IMR-90 (cell line): Measurements from ENCODE around the gene CAPN10. TPM values are rescaled to one million over a fixed set of nuclear protein-coding genes. Genes with fewer than 3 reads are reported as not detected.

Source experiments
- ATAC-seq: fragments of 200-7000 bp; cut with Tn5 transposase; 2 replicates; pipeline ENCODE4 v1.9.1; 2020; ENCODE audit warnings: low read depth, mild to moderate bottlenecking, moderate library complexity
- BruUV-seq: library from RNA; stranded (reverse); fragments of 400-500 nt; replicated peaks from 2 replicates; lab custom pipeline; 2021; lab: Mats Ljungman, UMichigan
- CTCF ChIA-PET: fragments of 300-600 bp; formaldehyde crosslinking; extraction: SDS; loops from one replicate; lab custom pipeline; 2021; ENCODE audit warnings: antibody characterized with exemption; lab: Yijun Ruan, JAX
- POLR2A ChIA-PET: fragments of 300-600 bp; sonication (Branson Sonifier 250); formaldehyde crosslinking; loops from one replicate; lab custom pipeline; 2022; ENCODE audit warnings: antibody characterized with exemption; ENCODE audit not compliant: unreplicated experiment; lab: Charles Lee
- DNase-seq: peaks from one replicate; pipeline ENCODE4 v3.0.0; 2013
- H2AFZ ChIP-seq: replicated peaks from 2 replicates; pipeline ENCODE3; 2013; ENCODE audit warnings: low read length, mild to moderate bottlenecking; ENCODE audit not compliant: poor library complexity
- H2AK5ac ChIP-seq: 2 replicates; pipeline ENCODE4 v1.6.1; 2013; ENCODE audit warnings: low read depth, low read length, inconsistent platforms
- H2AK9ac ChIP-seq: replicated peaks from 2 replicates; pipeline ENCODE3; 2013; ENCODE audit warnings: mild to moderate bottlenecking, low read depth, low read length, moderate library complexity; ENCODE audit not compliant: poor library complexity
- H2BK120ac ChIP-seq: 2 replicates; pipeline ENCODE4 v1.6.1; 2013; ENCODE audit warnings: low read depth, low read length, inconsistent platforms
- H2BK15ac ChIP-seq: 3 replicates; pipeline ENCODE4 v1.6.1; 2013; ENCODE audit warnings: low read depth, low read length, inconsistent platforms
- H2BK20ac ChIP-seq: 2 replicates; pipeline ENCODE4 v1.6.1; 2013; ENCODE audit warnings: low read depth, mild to moderate bottlenecking, inconsistent platforms, low read length, moderate library complexity
- H2BK5ac ChIP-seq: 2 replicates; pipeline ENCODE4 v1.6.1; 2013; ENCODE audit warnings: mild to moderate bottlenecking, low read depth, low read length, inconsistent platforms; ENCODE audit not compliant: poor library complexity, severe bottlenecking
- H3K14ac ChIP-seq: replicated peaks from 2 replicates; pipeline ENCODE4 v1.6.1; 2013; ENCODE audit warnings: low read depth, low read length, inconsistent platforms
- H3K18ac ChIP-seq: 2 replicates; pipeline ENCODE4 v1.6.1; 2013; ENCODE audit warnings: low read depth, low read length, control low read depth
- H3K23ac ChIP-seq: 2 replicates; pipeline ENCODE4 v1.6.1; 2013; ENCODE audit warnings: low read depth, low read length, inconsistent platforms
- H3K27ac ChIP-seq: 2 replicates; pipeline ENCODE4 v1.5.1; 2013; ENCODE audit warnings: mild to moderate bottlenecking, control low read depth, low read length; ENCODE audit not compliant: insufficient read depth
- H3K27me3 ChIP-seq: 2 replicates; pipeline ENCODE4 v1.6.1; 2013; ENCODE audit warnings: low read length; ENCODE audit not compliant: control insufficient read depth, insufficient read depth
- H3K36me3 ChIP-seq: 2 replicates; pipeline ENCODE4 v1.6.1; 2013; ENCODE audit warnings: low read length, mixed read lengths; ENCODE audit not compliant: control insufficient read depth, insufficient read depth
- H3K4ac ChIP-seq: 2 replicates; pipeline ENCODE4 v1.6.1; 2013; ENCODE audit warnings: low read depth, low read length, inconsistent platforms
- H3K4me1 ChIP-seq: 2 replicates; pipeline ENCODE4 v1.6.1; 2013; ENCODE audit warnings: low read length, mixed read lengths; ENCODE audit not compliant: control insufficient read depth, insufficient read depth
- H3K4me2 ChIP-seq: 2 replicates; pipeline ENCODE4 v1.6.1; 2013; ENCODE audit warnings: low read depth, mild to moderate bottlenecking, control low read depth, low read length, moderate library complexity
- H3K4me3 ChIP-seq: 2 replicates; pipeline ENCODE4 v1.5.1; 2013; ENCODE audit warnings: low read depth, mild to moderate bottlenecking, control low read depth, low read length, moderate library complexity; ENCODE audit not compliant: insufficient read depth
- H3K56ac ChIP-seq: 2 replicates; pipeline ENCODE4 v1.6.1; 2013; ENCODE audit warnings: low read length, inconsistent platforms; ENCODE audit not compliant: insufficient read depth; ENCODE audit errors: extremely low read depth
- H3K79me1 ChIP-seq, 2 experiments: 2 replicates each; pipeline ENCODE4 v1.6.1; 2013; ENCODE audit warnings: low read length in 2 of 2, inconsistent platforms in 1 of 2, low read depth in 1 of 2
- H3K9ac ChIP-seq: 2 replicates; pipeline ENCODE4 v1.6.1; 2013; ENCODE audit warnings: low read depth, low read length, control low read depth
- H3K9me1 ChIP-seq: 2 replicates; pipeline ENCODE4 v1.6.1; 2013; ENCODE audit warnings: low read length, inconsistent platforms; ENCODE audit not compliant: insufficient read depth
- H3K9me3 ChIP-seq: 2 replicates; pipeline ENCODE4 v1.6.1; 2013; ENCODE audit warnings: low read length; ENCODE audit not compliant: control insufficient read depth, insufficient read depth
- H4K20me1 ChIP-seq: 2 replicates; pipeline ENCODE4 v1.6.1; 2013; ENCODE audit warnings: low read length, inconsistent platforms; ENCODE audit not compliant: insufficient read depth
- H4K5ac ChIP-seq: 2 replicates; pipeline ENCODE4 v1.6.1; 2013; ENCODE audit warnings: mild to moderate bottlenecking, low read depth, low read length, control low read depth
- H4K8ac ChIP-seq, 2 experiments: 2 replicates each; pipeline ENCODE4 v1.6.1; 2013; ENCODE audit warnings: low read depth in 2 of 2, low read length in 2 of 2, control low read depth in 1 of 2, inconsistent platforms in 1 of 2
- H4K91ac ChIP-seq: 2 replicates; pipeline ENCODE4 v1.6.1; 2013; ENCODE audit warnings: low read depth, low read length, inconsistent platforms; ENCODE audit not compliant: insufficient read depth
- CTCF ChIP-seq: conservative IDR thresholded peaks from 2 replicates; pipeline ENCODE4 v1.5.1; 2012; ENCODE audit warnings: mild to moderate bottlenecking, low read depth, low read length, improper control_type of control experiment
- FOS ChIP-seq: fragments of 150-350 bp; IDR thresholded peaks from 2 replicates; pipeline ENCODE4 v1.6.1; 2016; ENCODE audit warnings: low read depth, low read length
- MAFK ChIP-seq: IDR thresholded peaks from 2 replicates; pipeline ENCODE4 v1.6.1; 2012; ENCODE audit warnings: low read depth, low read length, improper control_type of control experiment
- SMC3 ChIP-seq: fragments of 150-350 bp; IDR thresholded peaks from 2 replicates; pipeline ENCODE4 v1.6.1; 2016; ENCODE audit warnings: low read depth, mild to moderate bottlenecking, antibody characterized with exemption, low read length, moderate library complexity
- WGBS, 2 experiments: methylation state at CpG; one replicate each; pipeline versions ENCODE4 v1.1.5 to v1.1.7; 2013; ENCODE audit warnings: missing lambda C conversion rate in 2 of 2; ENCODE audit not compliant: insufficient read length in 1 of 2; ENCODE audit errors: extremely low coverage in 2 of 2; 5-methylcytosine and 5-hydroxymethylcytosine counted together
- dilution Hi-C: fragments of 300-500 bp; cut with HindIII; formaldehyde crosslinking; loops from one replicate; pipeline ENCODE4 v1.14.3; 2018; ENCODE audit warnings: low sequenced_read_pairs; ENCODE audit not compliant: unreplicated experiment
- in situ Hi-C: fragments of 300-500 bp; cut with MboI; formaldehyde crosslinking; loops from 3 replicates; pipeline ENCODE4 v1.14.3; 2019; ENCODE audit warnings: low sequenced_read_pairs, inconsistent platforms, mixed read lengths
- intact Hi-C: fragments of 100-400 bp; cut with micrococcal nuclease; formaldehyde crosslinking; loops from 2 replicates; pipeline ENCODE4 v1.10.0; 2022
- polyA plus RNA-seq, 3 experiments: library from polyadenylated mRNA; depleted of rRNA; stranded (reverse); fragments of >200 nt; gene quantifications; 2 replicates each; pipeline ENCODE4 v1.2.3, GENCODE V29; 2012; ENCODE audit warnings: low replicate concordance in 1 of 3
- total RNA-seq: library from RNA; depleted of rRNA; stranded (reverse); fragments of >200 nt; gene quantifications from 2 replicates; pipeline ENCODE4 v1.2.3, GENCODE V29; 2012
- TF ChIP-seq, protein P1 (sequence below): fragments of 150-350 bp; IDR thresholded peaks from 2 replicates; pipeline ENCODE4 v1.6.1; 2016; ENCODE audit warnings: low read depth, mild to moderate bottlenecking, low read length, moderate library complexity, borderline replicate concordance

Gene CAPN10
- total and polyA plus RNA-seq, 2 of the 4 experiments (the other 2 are of a cell fraction): 6.3 to 20.9 TPM

DNA sequence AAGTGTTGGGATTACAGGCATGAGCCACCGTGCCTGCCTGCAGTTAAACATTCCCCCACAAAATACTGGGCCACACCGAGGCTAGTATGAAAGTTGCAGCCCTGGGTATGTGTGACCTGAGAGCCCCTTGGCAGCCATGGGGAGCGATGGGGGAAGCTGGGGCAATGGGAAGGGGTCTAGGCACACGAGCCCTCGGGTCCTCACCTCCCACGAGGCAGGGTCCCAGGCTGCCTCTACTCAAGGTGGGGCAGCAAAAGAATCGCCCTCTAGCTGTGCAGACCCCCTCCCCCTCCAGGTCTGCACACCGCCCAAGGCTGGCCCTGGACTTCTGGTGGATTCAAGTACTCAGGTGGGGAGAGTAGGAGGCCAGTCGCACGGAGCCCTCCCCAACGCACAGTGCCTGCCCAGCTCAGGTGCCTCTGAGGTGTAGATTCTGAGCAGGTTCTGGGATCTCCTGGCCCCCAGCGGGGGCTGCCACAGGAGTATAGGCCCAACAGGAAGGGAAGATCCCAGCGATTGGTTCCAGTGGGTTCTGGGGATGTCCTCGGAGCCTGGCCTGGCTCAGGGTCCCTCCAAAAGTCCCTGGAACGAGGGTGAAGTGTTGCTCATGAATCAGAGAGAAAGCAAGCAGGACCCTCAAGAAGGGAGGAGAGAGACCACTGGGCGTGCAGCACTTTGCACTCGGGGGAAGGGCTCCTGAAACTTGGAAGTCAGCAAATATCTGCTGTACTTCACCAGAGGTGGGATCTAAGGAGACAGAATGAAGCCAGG lies 41.4 kb downstream of the CAPN10 start:
- ChIA-PET CTCF (no interaction called here), POLR2A (no interaction called here)
- no peak overlapping the region for H3K18ac ChIP-seq
- H2AK9ac ChIP-seq: no peak overlapping the region
- no peak overlapping the region for H3K4me3 ChIP-seq
- no peaks in the 10 kb centered on the region for H3K79me1 ChIP-seq
- WGBS, 2 experiments: no CpG with 5 or more reads among the region's 17 CpGs
- no peak overlapping the region for H4K5ac ChIP-seq
- no peak overlapping the region for H2BK20ac ChIP-seq
- H3K9me1 ChIP-seq: no peaks in the 10 kb centered on the region
- no peak overlapping the region for H3K27ac ChIP-seq
- no peaks in the 10 kb centered on the region for H4K20me1 ChIP-seq
- dilution Hi-C loops: no loop called here
- no peak overlapping the region for H2BK120ac ChIP-seq
- no TSS peak for BruUV-seq
- in situ Hi-C loops: no loop called here
- H3K23ac ChIP-seq: no peak overlapping the region
- peaks cover 4% of the 10 kb centered on the region; the same call in 1 of the 2 replicates for H3K9me3 ChIP-seq
- DNase-seq: no peak
- H3K4me1 ChIP-seq: peaks cover 2% of the 10 kb centered on the region; the same call in 1 of the 2 replicates
- no peak overlapping the region for H4K91ac ChIP-seq
- no peak overlapping the region for H2AK5ac ChIP-seq
- intact Hi-C loops: no loop called here
- no peak overlapping the region for H2BK5ac ChIP-seq
- no peak overlapping the region for H3K14ac ChIP-seq
- H3K56ac ChIP-seq: no peak overlapping the region
- no peak overlapping the region for H2BK15ac ChIP-seq
- no peak overlapping the region for H4K8ac ChIP-seq
- no peaks in the 10 kb centered on the region for H3K36me3 ChIP-seq
- no peak overlapping the region for H2AFZ ChIP-seq
- ATAC-seq: no peak
- TF ChIP-seq FOS (no peak), SMC3 (no peak), CTCF (no peak), MAFK (no peak)
- TF ChIP-seq, protein P1, sequence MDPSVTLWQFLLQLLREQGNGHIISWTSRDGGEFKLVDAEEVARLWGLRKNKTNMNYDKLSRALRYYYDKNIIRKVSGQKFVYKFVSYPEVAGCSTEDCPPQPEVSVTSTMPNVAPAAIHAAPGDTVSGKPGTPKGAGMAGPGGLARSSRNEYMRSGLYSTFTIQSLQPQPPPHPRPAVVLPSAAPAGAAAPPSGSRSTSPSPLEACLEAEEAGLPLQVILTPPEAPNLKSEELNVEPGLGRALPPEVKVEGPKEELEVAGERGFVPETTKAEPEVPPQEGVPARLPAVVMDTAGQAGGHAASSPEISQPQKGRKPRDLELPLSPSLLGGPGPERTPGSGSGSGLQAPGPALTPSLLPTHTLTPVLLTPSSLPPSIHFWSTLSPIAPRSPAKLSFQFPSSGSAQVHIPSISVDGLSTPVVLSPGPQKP: no peak
- no peak overlapping the region for H3K4me2 ChIP-seq
- no peak overlapping the region for H3K4ac ChIP-seq
- no peak overlapping the region for H3K9ac ChIP-seq
- H3K27me3 ChIP-seq: peaks cover 12% of the 10 kb centered on the region; the same call in 1 of the 2 replicates
